ENCODE measurements around the gene NTMT1. TPM values are rescaled to one million over a fixed set of nuclear protein-coding genes. Genes with fewer than 3 reads are reported as not detected.
"Not testable (repeated sequence)": the region's sequence is repeated elsewhere in the genome, so short reads cannot be mapped to it uniquely, and the experiment has no call there.

The NTMT1 gene
- total RNA-seq, 1 donor from 2014 or later, result 25.6 TPM

DNA sequence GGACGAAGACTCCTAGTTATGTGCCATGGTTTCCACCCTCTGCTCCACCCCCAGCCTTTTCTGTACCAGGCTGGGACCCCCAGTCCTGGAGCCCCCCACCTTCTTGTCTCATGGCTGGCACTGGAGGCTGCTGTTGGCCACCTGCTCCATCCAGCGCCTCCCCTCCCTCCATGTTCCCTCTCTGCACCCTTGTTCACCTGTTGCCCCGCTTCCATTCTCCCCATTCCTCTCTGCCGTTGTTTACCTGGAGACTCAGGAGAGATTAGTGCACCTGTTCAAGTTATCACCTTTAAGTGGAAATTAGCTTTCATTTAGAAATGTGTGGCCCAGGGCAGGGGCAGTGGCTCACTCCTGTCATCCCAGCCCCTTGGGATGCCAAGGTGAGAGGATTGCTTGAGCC lies 7.2 kb downstream of the NTMT1 start:
- ATAC-seq (no peak), DNase-seq (no peak)
- H3K4me3 ChIP-seq, result no peak overlapping the region
- no peaks in the 10 kb centered on the region for H3K9me3 ChIP-seq
- no peak overlapping the region for H3K27ac ChIP-seq
- TF ChIP-seq, protein P1, sequence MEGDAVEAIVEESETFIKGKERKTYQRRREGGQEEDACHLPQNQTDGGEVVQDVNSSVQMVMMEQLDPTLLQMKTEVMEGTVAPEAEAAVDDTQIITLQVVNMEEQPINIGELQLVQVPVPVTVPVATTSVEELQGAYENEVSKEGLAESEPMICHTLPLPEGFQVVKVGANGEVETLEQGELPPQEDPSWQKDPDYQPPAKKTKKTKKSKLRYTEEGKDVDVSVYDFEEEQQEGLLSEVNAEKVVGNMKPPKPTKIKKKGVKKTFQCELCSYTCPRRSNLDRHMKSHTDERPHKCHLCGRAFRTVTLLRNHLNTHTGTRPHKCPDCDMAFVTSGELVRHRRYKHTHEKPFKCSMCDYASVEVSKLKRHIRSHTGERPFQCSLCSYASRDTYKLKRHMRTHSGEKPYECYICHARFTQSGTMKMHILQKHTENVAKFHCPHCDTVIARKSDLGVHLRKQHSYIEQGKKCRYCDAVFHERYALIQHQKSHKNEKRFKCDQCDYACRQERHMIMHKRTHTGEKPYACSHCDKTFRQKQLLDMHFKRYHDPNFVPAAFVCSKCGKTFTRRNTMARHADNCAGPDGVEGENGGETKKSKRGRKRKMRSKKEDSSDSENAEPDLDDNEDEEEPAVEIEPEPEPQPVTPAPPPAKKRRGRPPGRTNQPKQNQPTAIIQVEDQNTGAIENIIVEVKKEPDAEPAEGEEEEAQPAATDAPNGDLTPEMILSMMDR (IDR thresholded peaks at IDR 0.05), result no peak
- H3K36me3 ChIP-seq, result peaks cover 56% of the 10 kb centered on the region
- peaks cover 18% of the 10 kb centered on the region for H3K4me1 ChIP-seq
- intact Hi-C loops (cut with DNase I), result no loop called here
- no peaks in the 10 kb centered on the region for H3K27me3 ChIP-seq

DNA sequence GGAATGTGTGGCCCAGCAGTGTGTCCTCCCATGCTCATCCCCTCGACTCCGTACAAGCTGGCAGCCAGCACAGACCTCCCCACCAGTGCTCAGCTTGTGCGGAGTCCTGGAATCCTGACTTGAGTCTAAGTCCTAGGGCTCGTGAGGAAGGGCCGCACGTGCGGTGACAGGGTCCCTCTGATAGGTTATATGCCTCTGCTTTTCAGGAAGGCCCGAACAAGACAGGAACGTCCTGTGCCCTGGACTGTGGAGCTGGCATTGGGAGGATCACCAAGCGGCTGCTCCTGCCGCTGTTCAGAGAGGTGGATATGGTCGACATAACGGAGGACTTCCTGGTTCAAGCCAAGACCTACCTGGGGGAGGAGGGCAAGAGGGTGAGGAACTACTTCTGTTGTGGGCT lies 7.9 kb downstream of the NTMT1 start:
- Histone ChIP-seq H3K4me1 (peaks cover 14% of the 10 kb centered on the region), H3K27me3 (no peaks in the 10 kb centered on the region), H3K4me3 (no peak overlapping the region), H3K36me3 (peaks cover 62% of the 10 kb centered on the region), H3K9me3 (no peaks in the 10 kb centered on the region), H3K27ac (no peak overlapping the region)
- intact Hi-C loops (cut with DNase I), result no loop called here
- ATAC-seq (no peak), DNase-seq (no peak)
- TF ChIP-seq, protein P1 (IDR thresholded peaks at IDR 0.05), result no peak

DNA sequence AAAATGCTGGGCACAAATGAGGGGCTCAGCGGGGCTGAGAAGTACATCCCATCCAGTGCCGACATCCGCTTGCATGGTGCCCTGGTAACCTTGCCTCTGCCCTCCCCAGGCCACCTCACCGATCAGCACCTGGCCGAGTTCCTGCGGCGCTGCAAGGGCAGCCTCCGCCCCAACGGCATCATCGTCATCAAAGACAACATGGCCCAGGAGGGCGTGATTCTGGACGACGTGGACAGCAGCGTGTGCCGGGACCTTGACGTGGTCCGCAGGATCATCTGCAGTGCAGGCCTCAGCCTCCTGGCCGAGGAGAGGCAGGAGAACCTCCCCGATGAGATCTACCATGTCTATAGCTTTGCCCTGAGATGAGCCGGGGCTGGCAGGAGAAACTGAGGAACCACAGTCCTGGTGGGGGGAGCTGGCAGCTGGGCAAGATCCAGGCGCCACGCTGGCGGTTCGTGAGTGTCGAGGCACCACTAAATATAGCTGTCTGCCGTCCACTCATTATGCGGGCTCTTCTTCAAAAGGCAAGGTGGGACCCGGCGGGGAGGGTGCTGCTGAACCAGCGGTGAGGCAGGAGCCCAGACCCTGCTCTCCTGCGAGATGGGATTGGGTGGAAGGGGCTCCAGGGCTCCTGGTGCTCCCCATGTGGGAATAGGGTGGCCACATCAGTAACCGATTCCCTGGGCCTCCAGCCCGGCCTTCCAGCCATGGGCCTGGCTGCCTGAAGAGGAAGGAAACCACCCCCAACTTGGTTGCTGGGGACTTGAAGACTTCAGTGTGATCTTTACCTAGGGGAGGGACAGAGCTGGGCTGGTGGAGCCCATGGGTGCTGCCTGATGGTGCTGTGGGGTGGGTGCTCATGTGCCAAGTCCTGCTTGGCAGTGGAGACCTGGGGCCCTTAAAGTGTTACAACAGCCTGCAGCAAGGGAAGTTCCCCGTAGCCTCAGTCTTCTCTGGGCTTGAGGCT lies 9.4 kb downstream of the NTMT1 start:
- Histone ChIP-seq H3K27me3 (no peaks in the 10 kb centered on the region), H3K36me3 (peaks cover 72% of the 10 kb centered on the region), H3K27ac (no peak overlapping the region), H3K4me1 (peaks cover 9% of the 10 kb centered on the region), H3K4me3 (no peak overlapping the region), H3K9me3 (no peaks in the 10 kb centered on the region)
- DNase-seq, result no peak
- TF ChIP-seq, protein P1 (IDR thresholded peaks at IDR 0.05), result no peak
- ATAC-seq, result no peak
- intact Hi-C loops (cut with DNase I), result no loop called here

DNA sequence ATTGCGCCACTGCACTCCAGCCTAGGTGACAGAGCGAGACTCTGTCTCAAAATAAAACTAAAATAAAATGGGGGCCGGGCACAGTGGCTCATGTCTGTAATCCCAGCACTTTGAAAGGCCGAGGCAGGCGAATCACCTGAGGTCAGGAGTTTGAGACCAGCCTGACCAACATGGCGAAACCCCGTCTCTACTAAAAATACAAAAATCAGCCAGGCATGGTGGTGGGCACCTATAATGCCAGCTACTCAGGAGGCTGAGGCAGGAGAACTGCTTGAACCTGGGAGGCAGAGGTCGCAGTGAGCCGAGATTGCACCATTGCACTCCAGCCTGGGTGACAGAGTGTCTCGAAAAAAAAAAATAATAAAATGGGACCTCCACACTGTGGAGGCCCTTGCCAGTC lies 10.4 kb downstream of the NTMT1 start:
- H3K9me3 ChIP-seq; H3K27ac ChIP-seq; H3K4me3 ChIP-seq; ATAC-seq; DNase-seq; H3K27me3 ChIP-seq; intact Hi-C loops (cut with DNase I): not testable (repeated sequence)
- Histone ChIP-seq H3K36me3 (peaks cover 72% of the 10 kb centered on the region), H3K4me1 (peaks cover 19% of the 10 kb centered on the region)

DNA sequence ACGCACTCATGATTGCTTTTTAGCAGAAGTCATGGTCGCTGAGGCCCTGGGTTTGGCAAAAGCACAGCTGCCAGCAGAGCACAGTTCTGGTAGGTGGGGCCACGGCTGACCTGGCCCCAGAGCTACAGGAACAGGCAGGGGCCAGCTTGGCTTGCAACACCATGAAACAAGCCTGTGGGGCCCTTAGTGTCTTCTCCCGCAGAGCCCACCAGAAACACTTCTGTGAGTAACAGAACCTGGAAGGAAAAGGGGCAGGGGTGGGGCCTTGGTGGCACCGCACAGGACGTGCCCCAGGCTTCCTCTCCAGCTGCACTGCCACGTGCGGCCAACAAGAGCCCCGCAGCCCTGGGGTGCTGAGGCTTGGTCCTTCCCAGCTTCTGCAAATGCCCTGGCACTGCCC lies 11.1 kb downstream of the NTMT1 start:
- DNase-seq (no peak), ATAC-seq (no peak)
- Histone ChIP-seq H3K27ac (no peak overlapping the region), H3K9me3 (no peaks in the 10 kb centered on the region), H3K4me3 (no peak overlapping the region), H3K4me1 (peaks cover 19% of the 10 kb centered on the region), H3K36me3 (peaks cover 72% of the 10 kb centered on the region), H3K27me3 (no peaks in the 10 kb centered on the region)
- intact Hi-C loops (cut with DNase I), result no loop called here
- TF ChIP-seq, protein P1 (IDR thresholded peaks at IDR 0.05), result no peak

DNA sequence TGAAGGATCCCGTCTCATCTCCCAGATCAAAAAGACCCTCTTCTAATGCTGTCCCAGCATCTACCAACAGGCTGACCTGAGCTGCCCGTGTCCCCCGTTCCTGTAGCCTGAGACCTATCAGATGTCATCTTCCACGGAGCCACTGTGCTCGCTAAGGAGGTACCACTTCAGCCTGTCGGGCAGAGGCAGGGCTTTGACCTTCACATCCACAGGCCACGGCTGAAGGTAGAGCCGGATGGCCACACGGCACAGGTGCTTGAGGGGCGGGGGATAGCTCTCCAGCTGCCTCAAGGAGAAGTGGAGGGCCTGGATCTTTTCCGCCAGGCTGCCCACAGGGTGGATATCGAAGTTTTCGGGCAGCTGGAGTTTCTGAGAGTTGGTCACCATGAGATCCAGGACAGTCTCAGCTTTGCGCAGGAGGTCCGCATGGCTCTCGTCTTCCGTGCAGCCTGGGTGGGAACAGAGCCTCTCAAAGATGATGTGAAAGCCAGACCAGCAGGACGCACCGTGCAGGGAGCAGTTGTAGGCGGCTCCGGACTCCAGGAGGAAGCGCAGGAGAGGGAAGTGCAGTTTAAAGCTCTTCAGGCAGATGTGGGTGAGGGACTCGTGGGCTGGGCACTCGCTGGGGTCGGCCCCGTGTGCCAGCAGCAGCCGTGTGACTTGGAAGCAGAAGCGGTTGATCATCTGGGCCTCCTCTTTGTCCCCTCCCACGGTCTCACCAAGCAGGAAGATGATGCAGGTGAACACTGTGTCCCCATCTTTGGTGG lies 11.9 kb downstream of the NTMT1 start:
- DNase-seq, result no peak
- no peak overlapping the region for H3K4me3 ChIP-seq

More for the DNA sequence above, 11.9 kb downstream of the NTMT1 start:
- peaks cover 67% of the 10 kb centered on the region for H3K36me3 ChIP-seq
- H3K27me3 ChIP-seq, result no peaks in the 10 kb centered on the region
- TF ChIP-seq, protein P1 (IDR thresholded peaks at IDR 0.05), result no peak
- peaks cover 19% of the 10 kb centered on the region for H3K4me1 ChIP-seq
- no peaks in the 10 kb centered on the region for H3K9me3 ChIP-seq
- no peak overlapping the region for H3K27ac ChIP-seq
- ATAC-seq, result no peak
- intact Hi-C loops (cut with DNase I), result no loop called here

Measured in upper lobe of right lung (tissue), 1 donor.